Measurements from ENCODE around the gene TBCK. TPM values are rescaled to one million over a fixed set of nuclear protein-coding genes. Genes with fewer than 3 reads are reported as not detected.

TBCK gene
- total and polyA plus RNA-seq, 2 of the 13 experiments (the other 11 are each of a cell fraction or from before 2014, with no cell fraction given): 51.0 to 62.4 TPM

GRCh38 chr4:106287353-106287969, 28.5 kb downstream of the TBCK start (continued):
- TF ChIP-seq ZMYM2 (CRISPR knock-in tag; IDR thresholded peaks at IDR 0.05): peak; percentile 78; the same call in 1 of the 2 replicates
- TF ChIP-seq ZNF607 (CRISPR knock-in tag; IDR thresholded peaks at IDR 0.05; ENCODE audit: borderline replicate concordance): peak; percentile 59; the same call in 1 of the 2 replicates
- peak; percentile 74 for TF ChIP-seq PRDM10 (CRISPR knock-in tag; IDR thresholded peaks at IDR 0.05; ENCODE audit: low read depth)
- TF ChIP-seq IKZF4 (CRISPR knock-in tag; IDR thresholded peaks at IDR 0.05; ENCODE audit: borderline replicate concordance, low read depth, not compliant biosample characterization): no peak
- peak; percentile 98 for TF ChIP-seq HNF1B (CRISPR knock-in tag; IDR thresholded peaks at IDR 0.05)
- TF ChIP-seq MIER2 (CRISPR knock-in tag; IDR thresholded peaks at IDR 0.05): peak; percentile 85
- 0 out of 2 replicates have a peak, but pooled peaks have one; percentile 73 for TF ChIP-seq MAFG (CRISPR knock-in tag; IDR thresholded peaks at IDR 0.05)
- peak; percentile 32; the same call in 1 of the 2 replicates for TF ChIP-seq ZNF124 (CRISPR knock-in tag; IDR thresholded peaks at IDR 0.05)
- peak; percentile 71; the same call in 1 of the 2 replicates for TF ChIP-seq ZBED4 (CRISPR knock-in tag; IDR thresholded peaks at IDR 0.05; ENCODE audit: borderline replicate concordance)
- peak; percentile 81; the same call in 1 of the 2 replicates for TF ChIP-seq KLF11 (CRISPR knock-in tag; IDR thresholded peaks at IDR 0.05)
- TF ChIP-seq PPARG (CRISPR knock-in tag; conservative IDR thresholded peaks at IDR 0.05): peak; percentile 74; the same call in 1 of the 2 replicates
- TF ChIP-seq FOXM1 (CRISPR knock-in tag; IDR thresholded peaks at IDR 0.05): no peak
- TF ChIP-seq ZNF556 (CRISPR knock-in tag; IDR thresholded peaks at IDR 0.05; ENCODE audit: borderline replicate concordance): peak; percentile 71; the same call in 1 of the 2 replicates
- TF ChIP-seq KLF12 (CRISPR knock-in tag; IDR thresholded peaks at IDR 0.05; ENCODE audit: borderline replicate concordance): no peak
- no peak for TF ChIP-seq POLR2G (IDR thresholded peaks at IDR 0.05; ENCODE audit: low read depth, low read length)
- no peak for TF ChIP-seq RFX5 (IDR thresholded peaks at IDR 0.05; ENCODE audit: low read depth, low read length)
- TF ChIP-seq GATA4 (IDR thresholded peaks at IDR 0.05; ENCODE audit: borderline replicate concordance, low read depth): peak; percentile 28; the same call in 1 of the 2 replicates
- TF ChIP-seq RARG (CRISPR knock-in tag; IDR thresholded peaks at IDR 0.05; ENCODE audit: low read depth): no peak; the same call in 1 of the 2 replicates
- peak; percentile 73; the same call in 1 of the 2 replicates for TF ChIP-seq ZSCAN29 (CRISPR knock-in tag; conservative IDR thresholded peaks at IDR 0.05)
- TF ChIP-seq KLF13 (CRISPR knock-in tag; IDR thresholded peaks at IDR 0.05): no peak
- 0 out of 2 replicates have a peak, but pooled peaks have one; percentile 62 for TF ChIP-seq ZNF430 (CRISPR knock-in tag; IDR thresholded peaks at IDR 0.05)
- TF ChIP-seq IKZF1 (IDR thresholded peaks at IDR 0.05): no peak
